ENCODE results near the gene LRRC4C. TPM values are rescaled to one million over a fixed set of nuclear protein-coding genes. Genes with fewer than 3 reads are reported as not detected.

The LRRC4C gene
- total RNA-seq, 1 donor from 2014 or later: 5.5 TPM

DNA sequence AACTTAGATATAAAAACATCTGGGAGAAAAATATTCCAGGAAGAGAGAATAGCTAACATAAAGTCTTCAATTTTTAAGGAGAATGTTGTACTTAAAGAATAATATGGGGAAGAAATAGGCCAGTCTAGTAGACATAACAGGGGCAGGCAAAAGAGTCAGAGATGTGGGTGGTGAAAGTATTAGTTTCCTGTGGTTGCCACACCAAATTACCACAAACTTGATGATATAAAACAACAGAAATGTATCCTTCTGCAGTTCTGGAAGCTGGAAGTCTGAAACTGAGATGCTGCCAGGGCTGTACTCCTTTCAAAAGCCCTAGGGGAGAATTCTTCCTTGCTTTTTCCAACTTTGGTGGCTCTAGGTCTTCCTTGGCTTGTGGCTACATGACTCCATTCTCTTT is 1309.7 kb downstream of the LRRC4C start:
- H3K27ac Mint-ChIP-seq (ENCODE audit: unreplicated experiment): no peak overlapping the region
- no peak for TF ChIP-seq CTCF (conservative IDR thresholded peaks at IDR 0.05)
- peaks cover 13% of the 10 kb centered on the region for H3K36me3 Mint-ChIP-seq (ENCODE audit: low read depth)
- H3K9me3 Mint-ChIP-seq: peaks cover 12% of the 10 kb centered on the region
- H3K27me3 Mint-ChIP-seq (ENCODE audit: low read depth): no peaks in the 10 kb centered on the region
- no peak for DNase-seq (ENCODE audit: low read depth, low spot score)
- no peaks in the 10 kb centered on the region for H3K4me1 Mint-ChIP-seq
- H3K4me3 Mint-ChIP-seq: no peak overlapping the region

DNA sequence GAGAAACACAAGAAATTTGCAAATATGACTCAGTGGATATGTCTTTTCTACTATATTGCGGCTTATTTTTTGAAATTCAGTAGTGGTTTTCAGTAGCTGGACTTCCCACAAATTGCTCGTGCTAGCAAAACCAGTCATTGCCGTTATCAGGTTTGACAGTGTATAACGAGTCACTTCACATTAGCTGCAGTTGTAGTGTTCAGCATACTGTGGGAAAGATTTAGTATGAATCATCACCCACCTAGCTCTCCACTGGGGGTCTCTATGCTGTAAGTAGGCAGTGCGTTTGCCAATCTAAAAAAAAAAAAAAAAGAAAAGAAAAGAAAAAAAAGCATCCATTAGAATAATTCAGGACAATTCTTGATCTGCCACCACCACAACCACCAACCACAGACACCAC is 1318.9 kb downstream of the LRRC4C start:
- H3K27ac Mint-ChIP-seq (ENCODE audit: unreplicated experiment): peak overlapping the region; percentile 21
- peaks cover 2% of the 10 kb centered on the region for H3K36me3 Mint-ChIP-seq (ENCODE audit: low read depth)
- no peaks in the 10 kb centered on the region for H3K27me3 Mint-ChIP-seq (ENCODE audit: low read depth)
- no peak for TF ChIP-seq CTCF (conservative IDR thresholded peaks at IDR 0.05)
- H3K4me3 Mint-ChIP-seq: no peak overlapping the region
- DNase-seq (ENCODE audit: low read depth, low spot score): no peak
- H3K9me3 Mint-ChIP-seq: peaks cover 2% of the 10 kb centered on the region
- H3K4me1 Mint-ChIP-seq: peaks cover 5% of the 10 kb centered on the region

DNA sequence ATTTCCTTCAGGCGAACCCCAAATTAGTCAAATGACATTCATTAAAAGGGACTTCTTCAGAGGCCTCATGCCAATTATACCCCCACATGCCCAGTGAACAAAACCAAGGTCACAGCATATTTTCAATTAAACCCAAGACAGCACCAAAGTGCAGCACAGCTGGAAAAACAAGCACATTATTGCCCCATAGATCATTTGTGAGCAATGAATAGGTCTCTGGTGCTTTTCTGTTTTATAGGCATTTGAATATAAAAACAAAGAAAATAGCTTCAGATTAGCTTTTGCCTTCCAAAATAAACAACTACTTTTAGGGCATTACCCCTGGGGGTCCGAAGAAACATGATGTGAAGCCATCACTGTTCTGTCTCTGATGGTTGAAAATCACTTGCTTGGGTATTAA is 1319.9 kb downstream of the LRRC4C start:
- no peak for TF ChIP-seq CTCF (conservative IDR thresholded peaks at IDR 0.05)
- no peak overlapping the region for H3K4me3 Mint-ChIP-seq
- H3K36me3 Mint-ChIP-seq (ENCODE audit: low read depth): peaks cover 2% of the 10 kb centered on the region
- no peak overlapping the region for H3K27ac Mint-ChIP-seq (ENCODE audit: unreplicated experiment)
- no peak for DNase-seq (ENCODE audit: low read depth, low spot score)
- peaks cover 5% of the 10 kb centered on the region for H3K4me1 Mint-ChIP-seq
- no peaks in the 10 kb centered on the region for H3K27me3 Mint-ChIP-seq (ENCODE audit: low read depth)
- H3K9me3 Mint-ChIP-seq: peaks cover 2% of the 10 kb centered on the region

- no peak for TF ChIP-seq CTCF (conservative IDR thresholded peaks at IDR 0.05)
- Mint-ChIP-seq H3K4me1 (peaks cover 5% of the 10 kb centered on the region), H3K4me3 (no peak overlapping the region), H3K27me3 (ENCODE audit: low read depth) (no peaks in the 10 kb centered on the region), H3K9me3 (peaks cover 2% of the 10 kb centered on the region), H3K27ac (ENCODE audit: unreplicated experiment) (peak overlapping the region; percentile 24), H3K36me3 (ENCODE audit: low read depth) (peaks cover 2% of the 10 kb centered on the region)
- DNase-seq (ENCODE audit: low read depth, low spot score): no peak
These were observed 1320.4 kb downstream of the LRRC4C start for GRCh38 chr11:40139066-40139465.

- TF ChIP-seq CTCF (conservative IDR thresholded peaks at IDR 0.05): no peak
- DNase-seq (ENCODE audit: low read depth, low spot score): no peak
- H3K27me3 Mint-ChIP-seq (ENCODE audit: low read depth): no peaks in the 10 kb centered on the region
- peaks cover 2% of the 10 kb centered on the region for H3K36me3 Mint-ChIP-seq (ENCODE audit: low read depth)
- H3K27ac Mint-ChIP-seq (ENCODE audit: unreplicated experiment): no peak overlapping the region
- H3K4me1 Mint-ChIP-seq: peaks cover 12% of the 10 kb centered on the region
- H3K4me3 Mint-ChIP-seq: no peak overlapping the region
- no peaks in the 10 kb centered on the region for H3K9me3 Mint-ChIP-seq
These were observed 1324.5 kb downstream of the LRRC4C start for GRCh38 chr11:40134820-40135570.

All from neural crest cell (in vitro differentiated cells).